HG03558 (cell line): ENCODE data around the gene ST3GAL5.
"Not testable (repeated sequence)": the region's sequence is repeated elsewhere in the genome, so short reads cannot be mapped to it uniquely, and the experiment has no call there.

ENCODE experiments used
- ATAC-seq: cut with Tn5 transposase; IDR thresholded peaks from one replicate; pipeline ENCODE4 v1.9.1; 2021; ENCODE audit warnings: moderate number of reproducible peaks; ENCODE audit not compliant: unreplicated experiment; ENCODE audit errors: extremely low read depth

The ST3GAL5 gene

GRCh38 chr2:85846411-85846810 is 42.4 kb downstream of the ST3GAL5 start:
- ATAC-seq = no peak

DNA sequence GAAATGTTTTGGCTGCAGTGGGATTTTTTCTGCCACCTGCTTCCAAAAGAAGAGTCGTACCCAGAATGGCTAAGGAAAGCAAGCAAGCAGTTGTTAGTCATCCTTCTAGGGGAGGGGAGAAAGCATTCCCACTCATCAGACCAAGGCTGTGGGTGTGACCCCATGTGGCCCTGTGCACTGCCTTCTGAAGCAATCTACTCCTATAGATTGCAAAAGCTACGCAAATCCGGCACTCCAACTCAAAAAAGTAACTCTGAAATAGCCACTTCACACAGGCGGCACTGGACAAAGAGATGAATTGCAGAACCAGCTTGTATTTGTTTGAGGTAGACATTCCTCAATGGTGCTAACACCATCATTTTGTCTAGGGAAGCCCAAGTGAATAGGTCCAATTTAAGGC is 44.3 kb downstream of the ST3GAL5 start:
- no peak for ATAC-seq

- no peak for ATAC-seq
Observed at GRCh38 chr2:85843543-85843942, 45.2 kb downstream of the ST3GAL5 start.

GRCh38 chr2:85840091-85840490 is 48.7 kb downstream of the ST3GAL5 start:
- ATAC-seq = no peak

GRCh38 chr2:85839461-85839860 is 49.3 kb downstream of the ST3GAL5 start:
- ATAC-seq = no peak

GRCh38 chr2:85838641-85839040 is 50.1 kb downstream of the ST3GAL5 start:
- no peak for ATAC-seq

- ATAC-seq = no peak
Observed at GRCh38 chr2:85838181-85838580, 50.6 kb downstream of the ST3GAL5 start.

GRCh38 chr2:85834466-85834865 is 54.3 kb downstream of the ST3GAL5 start:
- no peak for ATAC-seq

DNA sequence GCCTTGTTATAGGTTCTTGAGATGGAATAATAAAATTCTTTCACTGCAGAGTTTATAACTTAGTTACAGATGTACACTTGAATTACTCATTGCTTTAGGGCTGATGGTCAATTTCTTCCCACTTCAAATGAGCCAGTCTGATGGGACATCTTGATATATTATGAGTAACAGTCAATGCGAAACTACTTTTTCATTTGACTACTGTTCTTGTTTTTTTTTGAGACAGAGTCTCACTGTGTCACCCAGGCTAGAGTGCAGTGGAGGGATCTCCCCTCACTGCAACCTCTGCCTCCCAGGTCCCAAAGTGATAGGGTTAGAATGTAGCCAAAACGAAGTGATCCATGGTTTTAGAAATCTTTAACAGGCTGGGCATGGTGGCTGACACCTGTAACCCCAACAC is 57.1 kb downstream of the ST3GAL5 start:
- ATAC-seq = no peak

DNA sequence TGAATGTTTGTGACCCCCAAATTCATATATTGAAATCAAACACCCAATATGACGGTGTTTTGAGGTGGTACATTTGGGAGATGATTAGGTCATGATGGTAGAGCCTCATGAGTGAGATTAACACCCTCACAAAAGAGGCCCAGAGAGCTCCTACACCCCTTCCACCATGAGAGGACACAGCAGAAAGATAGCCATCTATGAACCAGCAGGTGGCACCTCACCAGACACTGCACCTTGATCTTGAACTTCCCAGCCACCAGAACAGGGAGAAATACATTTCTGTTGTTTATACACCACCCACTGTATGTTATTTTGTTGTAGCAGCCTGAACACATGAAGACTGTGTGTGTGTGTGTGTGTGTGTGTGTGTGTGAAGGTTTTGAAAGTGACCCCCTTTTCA is 58.1 kb downstream of the ST3GAL5 start:
- no peak for ATAC-seq

- not testable (repeated sequence) for ATAC-seq
Observed at GRCh38 chr2:85829394-85829793, 59.4 kb downstream of the ST3GAL5 start.

- no peak for ATAC-seq
Observed at GRCh38 chr2:85828725-85829124, 60.1 kb downstream of the ST3GAL5 start.

DNA sequence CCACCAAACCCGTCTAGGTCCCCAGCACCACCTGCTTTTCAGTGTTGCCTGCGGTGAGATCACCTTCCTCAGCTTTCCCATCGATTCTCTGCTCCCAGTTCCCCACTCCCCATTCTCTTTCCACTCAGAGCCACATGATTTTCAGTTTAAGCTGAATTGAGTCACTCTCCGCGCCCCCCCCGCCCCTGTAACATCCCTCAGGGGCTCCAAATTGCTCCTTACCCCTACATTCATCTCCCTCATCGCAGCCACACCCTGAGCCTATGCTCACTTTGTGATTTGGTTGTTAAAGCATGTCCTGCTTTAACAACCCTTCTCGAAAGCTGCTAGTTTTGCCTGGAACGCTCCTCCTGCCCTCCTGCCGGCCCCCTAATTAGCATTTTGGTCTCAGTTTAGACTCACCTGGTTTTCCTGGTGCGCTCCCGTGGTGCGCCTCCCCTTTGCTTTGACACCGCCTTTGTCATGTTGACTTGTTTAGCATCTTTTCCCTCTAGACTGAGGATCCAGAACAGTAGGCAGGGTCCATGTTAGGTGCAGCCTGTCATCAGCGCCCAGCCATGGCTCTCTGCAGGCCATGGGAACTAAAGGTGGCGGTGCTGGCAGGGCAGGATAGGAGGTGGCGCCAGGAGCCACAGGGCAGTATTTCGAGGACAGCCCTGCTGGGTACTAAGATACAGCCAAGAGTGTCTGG is 60.8 kb downstream of the ST3GAL5 start:
- no peak for ATAC-seq

DNA sequence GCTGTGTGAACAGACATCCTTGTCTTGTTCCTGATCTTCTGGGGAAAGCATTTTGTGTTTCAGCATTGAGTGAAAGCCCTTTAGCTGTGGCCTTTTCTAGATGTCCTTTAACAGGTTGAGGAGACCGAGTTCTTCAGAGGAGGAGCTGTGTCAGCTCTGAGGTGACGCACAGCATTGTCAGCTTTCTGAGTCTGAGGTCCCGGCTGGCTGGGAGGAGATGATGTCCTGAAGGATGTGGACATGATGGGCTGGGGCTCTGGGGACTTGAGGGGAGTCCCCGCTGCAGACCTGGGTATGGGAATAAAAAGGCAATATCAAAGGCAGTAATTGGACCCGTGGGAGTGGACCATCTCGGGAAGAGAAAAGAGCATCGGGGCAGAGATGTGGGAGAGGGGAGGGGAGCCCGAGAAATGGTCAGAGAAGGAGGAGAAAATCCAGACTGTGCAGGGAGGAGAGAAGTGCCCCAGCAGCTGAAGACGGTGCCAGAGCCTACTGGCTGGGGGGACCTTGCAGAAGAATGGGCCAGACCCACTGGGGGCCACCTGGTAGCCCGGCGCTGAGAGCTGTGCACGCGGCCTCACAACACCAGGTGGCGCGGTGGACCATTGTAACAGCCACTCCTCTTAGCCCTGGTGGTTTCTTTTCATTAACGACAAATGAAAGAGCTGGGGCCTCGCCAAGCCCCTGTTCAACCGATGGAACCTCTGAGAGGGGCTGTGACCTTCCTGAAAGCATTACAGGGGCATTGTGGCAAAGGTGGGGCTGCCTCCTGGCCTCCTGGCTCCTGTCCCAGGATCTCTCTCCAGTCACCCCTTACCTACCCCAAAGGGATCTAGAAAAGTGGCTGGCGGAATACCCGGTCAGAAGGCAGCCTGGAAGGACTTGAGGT is 61.6 kb downstream of the ST3GAL5 start:
- no peak for ATAC-seq

DNA sequence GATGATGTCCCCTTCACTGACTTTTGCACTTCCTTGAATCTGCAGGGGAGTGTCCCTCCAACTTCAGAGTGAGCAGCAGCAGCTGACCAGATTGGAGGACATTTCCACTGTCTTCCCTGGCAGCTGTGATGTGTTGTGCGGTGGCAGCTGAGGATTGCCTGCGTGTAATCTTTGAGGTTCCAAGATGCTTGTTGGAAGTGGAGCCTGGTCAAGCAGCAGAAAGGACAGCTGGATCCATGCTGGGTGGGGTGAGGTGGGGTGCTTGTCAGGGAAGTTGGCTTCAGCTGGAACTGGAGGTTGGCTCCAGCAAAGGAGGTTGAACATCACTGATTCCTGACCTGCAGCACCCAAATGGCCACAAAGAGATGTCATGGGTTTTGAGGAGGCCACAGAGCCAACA is 64.8 kb downstream of the ST3GAL5 start:
- ATAC-seq = no peak

DNA sequence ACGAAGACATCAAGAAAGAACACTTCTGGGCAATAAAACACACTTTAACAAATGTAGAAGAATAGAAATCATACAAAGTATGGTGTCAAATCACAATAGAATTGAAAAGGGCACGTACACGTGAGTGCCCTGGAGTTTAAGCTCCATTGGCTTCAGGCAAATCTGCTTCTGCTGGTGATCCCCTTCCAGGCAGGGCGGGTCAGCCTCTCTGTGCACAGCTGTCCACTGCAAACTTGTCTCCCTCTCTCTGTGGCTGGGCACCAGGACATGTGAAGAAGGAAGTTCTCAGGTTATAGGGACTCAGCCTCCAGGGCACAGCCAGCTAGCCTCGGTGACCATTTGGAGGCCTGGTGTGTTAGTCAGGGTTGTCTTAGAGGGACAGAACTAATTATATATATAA is 66.0 kb downstream of the ST3GAL5 start:
- no peak for ATAC-seq

DNA sequence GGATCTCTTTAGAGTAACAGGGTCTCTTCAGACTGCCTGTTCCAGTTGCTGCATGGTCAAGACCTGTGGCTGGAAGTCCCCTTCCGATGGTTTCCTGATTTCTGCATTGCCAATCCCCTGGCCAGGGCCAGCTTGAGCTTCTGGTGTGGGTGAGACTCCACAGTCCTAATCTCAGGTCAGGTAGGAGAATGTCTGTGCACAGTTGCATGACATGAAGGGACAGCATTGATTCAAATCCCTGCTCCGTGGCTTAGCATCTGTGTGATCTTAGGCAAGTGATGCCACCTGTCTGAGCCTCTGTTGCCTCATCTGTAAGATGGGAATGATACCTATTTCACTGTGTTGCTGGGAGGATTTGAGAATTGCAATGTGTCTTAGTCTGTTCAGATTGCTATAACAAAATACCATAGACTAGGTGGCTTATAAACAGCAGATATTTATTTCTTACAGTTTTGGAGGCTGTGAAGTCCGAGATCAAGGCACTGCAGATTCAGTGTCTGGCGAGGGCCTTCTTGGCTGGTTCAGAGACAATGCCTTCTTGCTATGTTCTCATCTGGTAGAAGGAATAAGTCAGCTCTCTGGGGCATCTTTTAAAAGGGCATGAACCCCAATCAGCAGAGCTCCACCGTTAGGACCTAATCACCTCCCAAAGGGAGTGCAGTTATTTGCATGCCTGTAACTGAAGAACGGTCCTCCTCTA is 68.8 kb downstream of the ST3GAL5 start:
- ATAC-seq = no peak

DNA sequence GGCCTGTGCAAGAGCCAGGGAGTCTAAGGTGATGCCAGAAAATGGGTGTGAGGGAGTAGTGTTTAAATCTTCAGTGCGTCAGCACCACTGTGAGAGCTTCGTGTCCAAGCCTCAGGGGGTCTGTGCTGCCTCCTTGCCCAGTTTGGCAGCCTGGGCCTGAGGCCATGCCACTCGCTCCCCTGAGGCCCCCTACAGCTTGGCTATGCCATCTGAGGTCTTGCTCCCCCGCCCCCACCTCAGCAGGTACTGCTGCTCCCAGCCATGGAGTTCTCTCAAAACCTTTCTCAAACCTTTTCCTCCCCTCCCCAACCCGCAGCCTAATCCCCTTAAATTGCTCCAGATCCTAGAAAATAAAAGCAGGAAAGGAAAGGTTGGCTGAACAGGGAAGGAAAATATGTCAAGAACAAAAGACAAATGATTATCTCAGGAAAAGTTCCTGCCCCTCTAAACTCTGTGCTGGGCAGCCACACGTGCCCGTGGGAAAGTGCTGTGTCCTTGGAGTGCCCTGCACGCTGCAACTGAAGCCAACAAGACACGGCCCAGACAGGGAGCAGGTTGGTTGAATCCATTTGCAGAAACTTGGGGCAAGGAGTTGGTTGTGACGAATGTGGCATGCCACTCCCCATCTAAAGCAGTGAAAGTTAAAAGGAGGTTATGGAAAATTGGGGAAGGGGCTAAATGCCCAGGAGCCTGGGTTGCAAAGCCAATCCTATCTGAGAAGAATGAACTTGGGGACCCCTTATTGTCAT is 73.8 kb downstream of the ST3GAL5 start:
- no peak for ATAC-seq

GRCh38 chr2:85813982-85814801 is 74.6 kb downstream of the ST3GAL5 start:
- ATAC-seq = no peak
